Suprapubic skin (tissue), 4 donors: ENCODE data around the gene MYL4. TPM values are rescaled to one million over a fixed set of nuclear protein-coding genes. Genes with fewer than 3 reads are reported as not detected.

Source experiments
- DNase-seq, 2 donors: peaks; one replicate each; pipeline ENCODE4 v3.0.0-alpha.2; 2019; ENCODE audit warnings: low spot score in 2 of 2
- H3K27ac ChIP-seq: fragments of 200-600 bp; sonication (generic); one replicate; pipeline ENCODE4 v1.5.1; 2019
- H3K27me3 ChIP-seq: fragments of 200-600 bp; sonication (generic); one replicate; pipeline ENCODE4 v1.5.1; 2019
- H3K36me3 ChIP-seq: fragments of 200-600 bp; sonication (generic); one replicate; pipeline ENCODE4 v1.5.1; 2019
- H3K4me1 ChIP-seq: fragments of 200-600 bp; sonication (generic); one replicate; pipeline ENCODE4 v1.5.1; 2019
- H3K4me3 ChIP-seq: fragments of 200-600 bp; sonication (generic); one replicate; pipeline ENCODE4 v1.5.1; 2019; ENCODE audit warnings: mild to moderate bottlenecking
- H3K9me3 ChIP-seq: fragments of 200-600 bp; sonication (generic); one replicate; pipeline ENCODE4 v1.5.1; 2019
- CTCF ChIP-seq, 2 donors: fragments of 200-600 bp in 1 of 2; fragments of 450-650 bp in 1 of 2; sonication (generic) in 1 of 2; IDR thresholded peaks; one replicate each; pipeline ENCODE4 v1.5.1; 2016 to 2019; ENCODE audit warnings: antibody characterized with exemption in 2 of 2, mild to moderate bottlenecking in 1 of 2, moderate library complexity in 1 of 2
- EP300 ChIP-seq: sonication (generic); formaldehyde crosslinking; IDR thresholded peaks from one replicate; pipeline ENCODE4 v1.6.1; 2017; ENCODE audit warnings: antibody characterized with exemption
- POLR2A ChIP-seq, 2 donors: fragments of 450-650 bp; IDR thresholded peaks; one replicate each; pipeline ENCODE4 v1.6.1; 2017; ENCODE audit warnings: antibody characterized with exemption in 2 of 2, mild to moderate bottlenecking in 2 of 2, moderate library complexity in 2 of 2
- POLR2AphosphoS5 ChIP-seq, 3 donors: sonication (generic); formaldehyde crosslinking; IDR thresholded peaks; one replicate each; pipeline ENCODE4 v1.6.1; 2017; ENCODE audit warnings: antibody characterized with exemption in 3 of 3
- WGBS: methylation state at CpG from one replicate; pipeline ENCODE4 v1.1.5; 2018; 5-methylcytosine and 5-hydroxymethylcytosine counted together
- total RNA-seq, 4 donors: library from RNA; depleted of rRNA; stranded (reverse); fragments of >200 nt; gene quantifications; one replicate each; pipeline ENCODE4 v1.1.0, GENCODE V29; 2016

Gene MYL4
- total RNA-seq, 4 donors from 2014 or later, result not detected

GRCh38 chr17:47270946-47271705, 62.0 kb downstream of the MYL4 start:
- no peak for DNase-seq

GRCh38 chr17:47272491-47272890, 63.3 kb downstream of the MYL4 start:
- H3K9me3 ChIP-seq, result no peaks in the 10 kb centered on the region
- no peak for DNase-seq
- WGBS, result 80% methylated on average over 1 of the region's 1 CpG
- H3K4me1 ChIP-seq, result peaks cover 29% of the 10 kb centered on the region
- TF ChIP-seq EP300 (no peak), CTCF (IDR thresholded peaks at IDR 0.05) (no peak), POLR2A (IDR thresholded peaks at IDR 0.05) (no peak), POLR2AphosphoS5 (IDR thresholded peaks at IDR 0.05) (no peak)
- no peaks in the 10 kb centered on the region for H3K36me3 ChIP-seq
- H3K27ac ChIP-seq, result no peak overlapping the region
- H3K27me3 ChIP-seq, result no peaks in the 10 kb centered on the region
- no peak overlapping the region for H3K4me3 ChIP-seq

More at GRCh38 chr17:47270946-47271705, 62.0 kb downstream of the MYL4 start:
- 91% methylated on average over 2 of the region's 2 CpGs for WGBS
- H3K9me3 ChIP-seq, result no peaks in the 10 kb centered on the region
- no peak for TF ChIP-seq CTCF (IDR thresholded peaks at IDR 0.05)
- no peak for TF ChIP-seq EP300
- TF ChIP-seq POLR2A (IDR thresholded peaks at IDR 0.05), result no peak
- no peak for TF ChIP-seq POLR2AphosphoS5 (IDR thresholded peaks at IDR 0.05)
- peaks cover 27% of the 10 kb centered on the region for H3K4me1 ChIP-seq
- H3K27ac ChIP-seq, result no peak overlapping the region
- H3K36me3 ChIP-seq, result no peaks in the 10 kb centered on the region
- no peak overlapping the region for H3K4me3 ChIP-seq
- no peaks in the 10 kb centered on the region for H3K27me3 ChIP-seq

- H3K4me1 ChIP-seq, result peaks cover 37% of the 10 kb centered on the region
- no peaks in the 10 kb centered on the region for H3K27me3 ChIP-seq
- no peaks in the 10 kb centered on the region for H3K9me3 ChIP-seq
- TF ChIP-seq POLR2AphosphoS5 (IDR thresholded peaks at IDR 0.05) (no peak), EP300 (no peak), CTCF (IDR thresholded peaks at IDR 0.05) (no peak), POLR2A (IDR thresholded peaks at IDR 0.05) (no peak)
- no peak for DNase-seq
- WGBS, result 71% methylated on average over 2 of the region's 2 CpGs
- no peak overlapping the region for H3K27ac ChIP-seq
- no peaks in the 10 kb centered on the region for H3K36me3 ChIP-seq
- no peak overlapping the region for H3K4me3 ChIP-seq
Measured at GRCh38 chr17:47273245-47273644, 64.1 kb downstream of the MYL4 start.

Other genes starting within 250 kb of the MYL4 start
- 1 to 10 TPM in 3 of 4 donors, under 1 TPM in 1; 0.64 to 6.8 (median 3.3) TPM for gene RPRML, start 230.1 kb upstream of the MYL4 start, total RNA-seq
- gene CDC27, start 20.1 kb upstream of the MYL4 start, total RNA-seq, result 10 to 100 TPM; 45.1 to 66.6 (median 52.1) TPM
- gene ITGB3, start 44.5 kb downstream of the MYL4 start, total RNA-seq, result 1 to 10 TPM in 3 of 4 donors, under 1 TPM in 1; 0.76 to 6.6 (median 4.6) TPM
- 1 to 10 TPM in 3 of 4 donors, under 1 TPM in 1; 0.26 to 2.8 (median 2.1) TPM for gene EFCAB13, start 114.6 kb downstream of the MYL4 start, total RNA-seq